Measurements from ENCODE around the gene HAUS6. TPM values are rescaled to one million over a fixed set of nuclear protein-coding genes. Genes with fewer than 3 reads are reported as not detected.

Gene HAUS6
- total RNA-seq, 4 donors from 2014 or later: 6.5 to 7.9 (median 7.4) TPM

GRCh38 chr9:19133549-19134345 lies 31.0 kb upstream of the HAUS6 start:
- no peak for TF ChIP-seq POLR2A (IDR thresholded peaks at IDR 0.05)
- TF ChIP-seq CTCF (IDR thresholded peaks at IDR 0.05): no peak
- intact Hi-C loops (cut with DNase I; ENCODE audit: low total_unique reads): no loop called here
- WGBS, 2 donors: 62 to 93% methylated on average over 6 of the region's 6 CpGs
- H3K4me3 ChIP-seq (ENCODE audit: low read depth, poor library complexity, severe bottlenecking): no peak overlapping the region
- DNase-seq (ENCODE audit: low spot score in 2 of 2): no peak

GRCh38 chr9:19130436-19130835 lies 27.7 kb upstream of the HAUS6 start:
- no peak for DNase-seq (ENCODE audit: low spot score in 2 of 2)
- 85 to 89% methylated on average over 8 of the region's 8 CpGs for WGBS, 2 donors
- intact Hi-C loops (cut with DNase I; ENCODE audit: low total_unique reads): no loop called here
- TF ChIP-seq POLR2A (IDR thresholded peaks at IDR 0.05): no peak
- H3K4me3 ChIP-seq (ENCODE audit: low read depth, poor library complexity, severe bottlenecking): no peak overlapping the region

GRCh38 chr9:19127871-19128500 lies 25.3 kb upstream of the HAUS6 start:
- DNase-seq (ENCODE audit: low spot score in 2 of 2): peak; percentile 53 to 89
- intact Hi-C loops (cut with DNase I; ENCODE audit: low total_unique reads): no loop called here
- TF ChIP-seq POLR2A (IDR thresholded peaks at IDR 0.05): no peak
- no peak for TF ChIP-seq CTCF (IDR thresholded peaks at IDR 0.05)
- H3K4me3 ChIP-seq (ENCODE audit: low read depth, poor library complexity, severe bottlenecking): peak overlapping the region; percentile 94
- 4 to 6% methylated on average over 40 of the region's 40 CpGs for WGBS, 2 donors

GRCh38 chr9:19124430-19124793 lies 21.7 kb upstream of the HAUS6 start:
- TF ChIP-seq POLR2A (IDR thresholded peaks at IDR 0.05) (no peak), CTCF (IDR thresholded peaks at IDR 0.05) (no peak)
- intact Hi-C loops (cut with DNase I; ENCODE audit: low total_unique reads): no loop called here
- DNase-seq (ENCODE audit: low spot score in 2 of 2): no peak
- no peak overlapping the region for H3K4me3 ChIP-seq (ENCODE audit: low read depth, poor library complexity, severe bottlenecking)

- DNase-seq (ENCODE audit: low spot score in 2 of 2): peak in 1 of 2 donors; percentile 79
- intact Hi-C loops (cut with DNase I; ENCODE audit: low total_unique reads): no loop called here
- WGBS, 2 donors: 86 to 87% methylated on average over 3 of the region's 3 CpGs
- H3K4me3 ChIP-seq (ENCODE audit: low read depth, poor library complexity, severe bottlenecking): no peak overlapping the region
- no peak for TF ChIP-seq CTCF (IDR thresholded peaks at IDR 0.05)
- no peak for TF ChIP-seq POLR2A (IDR thresholded peaks at IDR 0.05)
Measured at GRCh38 chr9:19122490-19123042, 19.9 kb upstream of the HAUS6 start.

- no peak overlapping the region for H3K4me3 ChIP-seq (ENCODE audit: low read depth, poor library complexity, severe bottlenecking)
- 86 to 92% methylated on average over 6 of the region's 6 CpGs for WGBS, 2 donors
- DNase-seq (ENCODE audit: low spot score in 2 of 2): peak in 1 of 2 donors; percentile 65
- intact Hi-C loops (cut with DNase I; ENCODE audit: low total_unique reads): no loop called here
- no peak for TF ChIP-seq POLR2A (IDR thresholded peaks at IDR 0.05)
- TF ChIP-seq CTCF (IDR thresholded peaks at IDR 0.05): no peak
Measured at GRCh38 chr9:19120877-19121276, 18.2 kb upstream of the HAUS6 start.
